ENCODE measurements around the gene ZNF563.
"Not testable (repeated sequence)": the region's sequence is repeated elsewhere in the genome, so short reads cannot be mapped to it uniquely, and the experiment has no call there.

The ZNF563 gene

GRCh38 chr19:12333162-12334159 is at the start of gene ZNF563:
TSS of gene ZNF563 (minus strand) at chr19:12333633. CDS start at chr19:12333482, 151 bp downstream.
- DNase-seq: peak; percentile 88

- DNase-seq: no peak
Measured at GRCh38 chr19:12380444-12380737, 47.0 kb upstream of the ZNF563 start.

- DNase-seq: no peak
Measured at GRCh38 chr19:12379732-12380443, 46.5 kb upstream of the ZNF563 start.

- DNase-seq: no peak
Measured at GRCh38 chr19:12374026-12374425, 40.6 kb upstream of the ZNF563 start.

- peak; percentile 94 for DNase-seq
Measured at GRCh38 chr19:12365236-12366162, 32.1 kb upstream of the ZNF563 start, which contains the start of gene ZNF442. TSS of gene ZNF442 (minus strand) at chr19:12365683. CDS start at chr19:12363631, 2,052 bp downstream.

- DNase-seq: no peak
Measured at GRCh38 chr19:12364391-12365235, 31.2 kb upstream of the ZNF563 start.

GRCh38 chr19:12362236-12362635 is 28.8 kb upstream of the ZNF563 start:
- DNase-seq: not testable (repeated sequence)

- no peak for DNase-seq
Measured at GRCh38 chr19:12353375-12353774, 19.9 kb upstream of the ZNF563 start.

- no peak for DNase-seq
Measured at GRCh38 chr19:12350890-12351197, 17.4 kb upstream of the ZNF563 start.

- no peak for DNase-seq
Measured at GRCh38 chr19:12350185-12350889, 16.9 kb upstream of the ZNF563 start.

GRCh38 chr19:12346896-12347295 is 13.5 kb upstream of the ZNF563 start:
- DNase-seq: no peak

GRCh38 chr19:12345197-12345596 is 11.8 kb upstream of the ZNF563 start:
- DNase-seq: no peak

GRCh38 chr19:12331211-12331941 is 2.1 kb downstream of the ZNF563 start:
- peak; percentile 20 for DNase-seq

- DNase-seq: no peak
Measured at GRCh38 chr19:12330340-12330739, 3.1 kb downstream of the ZNF563 start.

GRCh38 chr19:12325690-12326089 is 7.7 kb downstream of the ZNF563 start:
- DNase-seq: no peak

- DNase-seq: no peak
Measured at GRCh38 chr19:12318782-12319413, 14.5 kb downstream of the ZNF563 start.

- no peak for DNase-seq
Measured at GRCh38 chr19:12314553-12314952, 18.9 kb downstream of the ZNF563 start.

GRCh38 chr19:12308891-12309290 is 24.5 kb downstream of the ZNF563 start:
- not testable (repeated sequence) for DNase-seq

GRCh38 chr19:12295191-12295590 is 38.2 kb downstream of the ZNF563 start:
- no peak for DNase-seq

Data from GF-D8 (cell line).